H1 (cell line): ENCODE data around the gene PLLP. TPM values are rescaled to one million over a fixed set of nuclear protein-coding genes. Genes with fewer than 3 reads are reported as not detected.
A peak's percentile ranks its signal among the peaks of the same experiment; 100 is the strongest.

Experiments used
- CTCF ChIA-PET: fragments of 300-600 bp; sonication (Branson Sonifier 250); formaldehyde crosslinking; loops from one replicate; lab custom pipeline; 2021; ENCODE audit not compliant: partially characterized antibody; lab: Charles Lee
- POLR2A ChIA-PET: fragments of 300-600 bp; sonication (Branson Sonifier 250); formaldehyde crosslinking; loops from one replicate; lab custom pipeline; 2021; ENCODE audit warnings: inconsistent platforms; ENCODE audit not compliant: partially characterized antibody; lab: Charles Lee
- DNase-seq, 2 experiments: peaks; one replicate each; pipeline versions ENCODE4 v3.0.0 to v3.0.0-alpha.2; 2010 to 2022; ENCODE audit warnings: low spot score in 2 of 2, low read depth in 1 of 2, mixed read lengths in 1 of 2
- FAIRE-seq: peaks from 2 replicates; lab custom pipeline; 2011; peaks lifted over from hg19 to GRCh38; lab: Jason Lieb, UNC
- H2AFZ ChIP-seq: 2 replicates; pipeline ENCODE4 v1.8.1; 2012; ENCODE audit warnings: low read length, inconsistent platforms
- H2AK5ac ChIP-seq: 2 replicates; pipeline ENCODE4 v1.6.1; 2013; ENCODE audit warnings: low read depth, low read length
- H2BK120ac ChIP-seq: replicated peaks from 2 replicates; pipeline ENCODE3; 2013; ENCODE audit warnings: low read depth, low read length, inconsistent platforms
- H2BK12ac ChIP-seq: 2 replicates; pipeline ENCODE4 v1.6.1; 2013; ENCODE audit warnings: low read depth, low read length
- H2BK15ac ChIP-seq: 2 replicates; pipeline ENCODE4 v1.6.1; 2013; ENCODE audit warnings: low read length
- H2BK20ac ChIP-seq: 2 replicates; pipeline ENCODE4 v1.6.1; 2013; ENCODE audit warnings: low read length
- H2BK5ac ChIP-seq: 2 replicates; pipeline ENCODE4 v1.6.1; 2013; ENCODE audit warnings: low read depth, low read length
- H3K14ac ChIP-seq: 2 replicates; pipeline ENCODE4 v1.6.1; 2013; ENCODE audit warnings: inconsistent platforms; ENCODE audit not compliant: insufficient read length
- H3K18ac ChIP-seq: 2 replicates; pipeline ENCODE4 v1.6.1; 2013; ENCODE audit warnings: low read length; ENCODE audit errors: extremely low read depth
- H3K23ac ChIP-seq: 2 replicates; pipeline ENCODE4 v1.6.1; 2013; ENCODE audit warnings: inconsistent platforms; ENCODE audit not compliant: insufficient read length
- H3K23me2 ChIP-seq: 2 replicates; pipeline ENCODE4 v1.6.1; 2013; ENCODE audit warnings: low read depth, low read length
- H3K27ac ChIP-seq: 2 replicates; pipeline ENCODE4 v1.6.1; 2011; ENCODE audit warnings: low read depth, low read length, inconsistent platforms
- H3K27me3 ChIP-seq, 4 experiments: replicated peaks in 1 of 4; 1 replicate in 1 of 4; 2 replicates in 3 of 4; pipeline versions ENCODE4 v1.6.1 to v1.8.1; 2011 to 2013; ENCODE audit warnings: low read length in 3 of 4, mild to moderate bottlenecking in 3 of 4, inconsistent platforms in 2 of 4, mixed read lengths in 2 of 4, moderate library complexity in 1 of 4; ENCODE audit not compliant: control insufficient read depth in 3 of 4, insufficient read depth in 3 of 4; ENCODE audit errors: extremely low read depth in 1 of 4
- H3K36me3 ChIP-seq, 4 experiments: 2 replicates each; pipeline versions ENCODE4 v1.6.1 to v1.8.1; 2011 to 2013; ENCODE audit warnings: mild to moderate bottlenecking in 4 of 4, low read length in 3 of 4, moderate library complexity in 2 of 4, control low read depth in 1 of 4, inconsistent platforms in 1 of 4; ENCODE audit not compliant: insufficient read depth in 4 of 4, control insufficient read depth in 2 of 4
- H3K4ac ChIP-seq: replicated peaks from 2 replicates; pipeline ENCODE3; 2013; ENCODE audit warnings: low read length, low read depth, mixed read lengths, inconsistent platforms; ENCODE audit not compliant: insufficient read length
- H3K4me1 ChIP-seq, 4 experiments: replicated peaks in 1 of 4; 1 replicate in 1 of 4; 2 replicates in 3 of 4; pipeline versions ENCODE4 v1.6.1 to v1.8.1; 2011 to 2013; ENCODE audit warnings: low read length in 3 of 4, inconsistent platforms in 2 of 4, mixed read lengths in 1 of 4; ENCODE audit not compliant: insufficient read depth in 4 of 4, control insufficient read depth in 3 of 4
- H3K4me2 ChIP-seq, 2 experiments: 2 replicates each; pipeline versions ENCODE4 v1.6.1 to v1.8.1; 2011 to 2013; ENCODE audit warnings: low read depth in 2 of 2, low read length in 2 of 2, control low read depth in 1 of 2, inconsistent platforms in 1 of 2, mild to moderate bottlenecking in 1 of 2; ENCODE audit not compliant: insufficient read depth in 1 of 2
- H3K4me3 ChIP-seq, 4 experiments: fragments of 200-600, 300-600 bp in 1 of 4; sonication (generic), shearing (Covaris generic), sonication (Bioruptor Twin) in 1 of 4; 2 replicates each; pipeline versions ENCODE4 v1.5.1 to v1.8.1; 2011 to 2016; ENCODE audit warnings: low read length in 4 of 4, low read depth in 3 of 4, control low read depth in 2 of 4, inconsistent platforms in 2 of 4, mild to moderate bottlenecking in 2 of 4, mixed read lengths in 1 of 4, moderate library complexity in 1 of 4; ENCODE audit not compliant: insufficient read depth in 2 of 4; ENCODE audit errors: extremely low read depth in 1 of 4
- H3K56ac ChIP-seq: replicated peaks from 2 replicates; pipeline ENCODE3; 2013; ENCODE audit warnings: low read depth, mild to moderate bottlenecking, mixed read lengths, low read length, inconsistent platforms; ENCODE audit not compliant: insufficient read length
- H3K79me1 ChIP-seq: 2 replicates; pipeline ENCODE4 v1.6.1; 2013; ENCODE audit warnings: low read depth, low read length, control low read depth
- H3K79me2 ChIP-seq, 2 experiments: 2 replicates each; pipeline versions ENCODE4 v1.6.1 to v1.8.1; 2012 to 2013; ENCODE audit warnings: low read length in 2 of 2, mild to moderate bottlenecking in 2 of 2, inconsistent platforms in 1 of 2; ENCODE audit not compliant: insufficient read depth in 2 of 2, control insufficient read depth in 1 of 2
- H3K9ac ChIP-seq, 4 experiments: replicated peaks in 1 of 4; 1 replicate in 1 of 4; 2 replicates in 3 of 4; pipeline versions ENCODE4 v1.6.1 to v1.8.1; 2011 to 2013; ENCODE audit warnings: low read depth in 3 of 4, low read length in 3 of 4, control low read depth in 2 of 4, mild to moderate bottlenecking in 2 of 4, moderate library complexity in 2 of 4, inconsistent platforms in 1 of 4; ENCODE audit errors: extremely low read depth in 1 of 4
- H3K9me3 ChIP-seq, 2 experiments: 2 replicates each; pipeline versions ENCODE4 v1.6.1 to v1.8.1; 2012 to 2013; ENCODE audit warnings: mild to moderate bottlenecking in 2 of 2, moderate library complexity in 2 of 2, control low read depth in 1 of 2, inconsistent platforms in 1 of 2, low read depth in 1 of 2, low read length in 1 of 2, mixed read lengths in 1 of 2; ENCODE audit not compliant: insufficient read depth in 2 of 2
- H4K20me1 ChIP-seq, 2 experiments: replicated peaks in 1 of 2; 2 replicates each; pipeline versions ENCODE3 to v1.8.1; 2011 to 2013; ENCODE audit warnings: inconsistent platforms in 2 of 2, low read length in 2 of 2, mild to moderate bottlenecking in 1 of 2; ENCODE audit not compliant: insufficient read depth in 2 of 2, control insufficient read depth in 1 of 2
- H4K5ac ChIP-seq: 2 replicates; pipeline ENCODE4 v1.6.1; 2013; ENCODE audit warnings: low read length, low read depth, mixed read lengths, inconsistent platforms; ENCODE audit not compliant: insufficient read length
- H4K8ac ChIP-seq: 2 replicates; pipeline ENCODE4 v1.8.0; 2013; ENCODE audit warnings: mild to moderate bottlenecking, moderate library complexity, low read length, inconsistent platforms; ENCODE audit not compliant: insufficient read depth; ENCODE audit errors: extremely low read depth
- H4K91ac ChIP-seq: replicated peaks from 2 replicates; pipeline ENCODE3; 2013; ENCODE audit warnings: low read length, mixed read lengths, inconsistent platforms; ENCODE audit not compliant: insufficient read length
- BACH1 ChIP-seq: IDR thresholded peaks from 2 replicates; pipeline ENCODE4 v1.6.1; 2012; ENCODE audit warnings: low read length, improper control_type of control experiment
- CBX8 ChIP-seq: fragments of 300-800, 300-1000 bp; sonication (generic); IDR thresholded peaks from 2 replicates; pipeline ENCODE4 v1.7.1; 2016; ENCODE audit warnings: low read depth, low read length, borderline replicate concordance
- CHD2 ChIP-seq: IDR thresholded peaks from 2 replicates; pipeline ENCODE4 v1.6.1; 2012; ENCODE audit warnings: low read length, improper control_type of control experiment
- FOSL1 ChIP-seq: IDR thresholded peaks from 2 replicates; pipeline ENCODE4 v1.6.1; 2011; ENCODE audit warnings: mild to moderate bottlenecking, low read depth, low read length, moderate library complexity; ENCODE audit not compliant: insufficient read depth
- JUND ChIP-seq: IDR thresholded peaks from 2 replicates; pipeline ENCODE4 v1.6.1; 2011; ENCODE audit warnings: mild to moderate bottlenecking, improper control_type of control experiment, low read length
- MAX ChIP-seq: IDR thresholded peaks from 2 replicates; pipeline ENCODE4 v1.6.1; 2012; ENCODE audit warnings: inconsistent platforms
- PHF8 ChIP-seq: fragments of 200-600 bp; sonication (generic); conservative IDR thresholded peaks from 2 replicates; pipeline ENCODE4 v1.7.1; 2012; ENCODE audit warnings: low read depth, mild to moderate bottlenecking, inconsistent platforms, low read length, moderate library complexity
- TAF7 ChIP-seq: optimal IDR thresholded peaks from 2 replicates; pipeline ENCODE3; 2011; ENCODE audit warnings: low read depth, mild to moderate bottlenecking, inconsistent platforms, low read length, moderate library complexity, borderline replicate concordance
- WGBS, 2 experiments: shearing (Covaris generic) in 1 of 2; methylation state at CpG; one replicate each; pipeline versions ENCODE4 v1.1.6 to v1.1.7; 2013 to 2015; ENCODE audit warnings: low lambda C conversion rate in 2 of 2, mixed read lengths in 2 of 2, inconsistent platforms in 1 of 2, low coverage in 1 of 2, missing lambda C conversion rate in 1 of 2; ENCODE audit not compliant: insufficient replicate concordance in 2 of 2, insufficient coverage in 1 of 2, insufficient read length in 1 of 2; ENCODE audit errors: extremely low coverage in 1 of 2, missing lambda C conversion rate in 1 of 2; 5-methylcytosine and 5-hydroxymethylcytosine counted together
- long read RNA-seq, 2 experiments: library from RNA in 1 of 2; library from capped mRNA in 1 of 2; stranded (forward); transcript quantifications; one replicate each; pipeline ENCODE4 v2.0.0, GENCODE V29; 2021; ENCODE audit warnings: inconsistent platforms in 1 of 2
- polyA minus RNA-seq, 3 experiments: library from RNA; depleted of rRNA, polyadenylated mRNA; stranded (reverse); fragments of >200 nt; gene quantifications; 1 replicate in 2 of 3; 2 replicates in 1 of 3; pipeline ENCODE4 v1.2.3, GENCODE V29; 2011
- polyA plus RNA-seq, 7 experiments: library from polyadenylated mRNA; depleted of rRNA in 3 of 7; stranded (reverse) in 5 of 7; unstranded in 2 of 7; fragments of >200 nt in 5 of 7; fragments of 200-250 nt in 2 of 7; gene quantifications; 1 replicate in 5 of 7; 2 replicates in 1 of 7; 4 replicates in 1 of 7; pipeline versions ENCODE4 v1.2.1 to v1.2.3, GENCODE V29; 2011 to 2013; ENCODE audit warnings: missing spikeins in 2 of 7, mixed read lengths in 2 of 7
- total RNA-seq: library from RNA; stranded (reverse); fragmentation: NEBNext Ultra II Directional; extraction: Animal tissue kit (Norgen Biotek cat#: 25700); gene quantifications from 2 replicates; pipeline ENCODE4 v1.2.1, GENCODE V29; 2021

The PLLP gene
- total RNA-seq, result 2.3 and 2.9 TPM in 2 replicates
- polyA plus RNA-seq (2011; rRNA removed), result 9.7 and 10.6 TPM in 2 replicates
- 6.6 TPM for polyA plus RNA-seq (2011; cell fraction: cytosol; rRNA removed)
- polyA plus RNA-seq (2011; cell fraction: nucleus; rRNA removed), result 4.5 TPM
- polyA plus RNA-seq (2012, experiment 1 of 2), result 2.7 to 4.6 TPM (median 3.7 TPM) in 4 replicates
- polyA plus RNA-seq (2012, experiment 2 of 2), result 5.6 TPM
- 4.5 TPM for polyA plus RNA-seq (2013, experiment 1 of 2)
- polyA plus RNA-seq (2013, experiment 2 of 2), result 5.9 TPM
- polyA minus RNA-seq (2011; rRNA and poly(A)+ RNA removed), result 3.9 and 4.3 TPM in 2 replicates
- polyA minus RNA-seq (2011; cell fraction: cytosol; rRNA and poly(A)+ RNA removed), result 4.3 TPM
- polyA minus RNA-seq (2011; cell fraction: nucleus; rRNA and poly(A)+ RNA removed), result 2.7 TPM
- long read RNA-seq, experiment 1, partial matches to known transcripts, result 0 of 1 reads
- long read RNA-seq, experiment 1, other reads (novel, unspliced or antisense), result 0 of 1 reads
- long read RNA-seq, experiment 2, partial matches to known transcripts, result 1 of 2 reads
- long read RNA-seq, experiment 2, other reads (novel, unspliced or antisense), result 1 of 2 reads

DNA sequence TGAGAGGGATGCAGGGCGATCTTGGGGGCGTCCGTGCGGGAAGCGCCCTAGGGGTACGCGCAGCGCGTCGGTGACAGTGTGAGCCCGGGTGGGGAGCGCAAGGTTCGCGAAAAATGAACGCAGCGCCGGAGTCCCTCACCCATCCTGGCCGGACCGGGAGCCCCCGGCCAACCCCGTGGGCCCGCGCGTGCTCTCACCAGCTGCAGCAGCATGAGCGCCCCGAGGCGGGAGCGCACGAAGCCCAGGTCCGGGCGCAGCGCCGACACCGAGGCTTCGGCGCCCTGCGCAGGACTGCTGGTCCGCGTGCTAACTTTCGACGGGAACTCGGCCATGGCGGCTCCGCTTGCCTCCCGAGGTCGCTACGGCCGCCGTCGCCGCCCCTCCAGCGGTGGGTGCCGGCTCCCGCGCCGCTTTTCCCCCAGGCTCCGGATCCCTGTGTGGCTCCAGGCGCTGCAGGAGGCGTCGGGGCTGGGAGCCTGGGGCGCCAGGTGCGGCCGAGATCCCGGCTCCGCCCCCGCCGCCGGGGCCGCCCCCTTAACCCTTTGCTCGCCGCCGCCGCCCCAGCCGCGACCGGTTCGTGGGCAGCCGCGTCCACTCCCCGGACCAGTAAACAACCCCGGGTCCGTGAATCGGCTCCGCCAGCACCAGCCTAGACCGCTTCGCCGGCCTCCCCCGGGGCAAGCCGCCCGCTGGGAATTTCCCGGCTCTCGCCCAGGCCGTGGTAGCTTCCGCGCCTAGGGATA lies at the start of gene PLLP:
TSS of gene PLLP (minus strand) at position 464 of the 743 bp plus-strand sequence. CDS start at position 332, 132 bp downstream.
- H3K4me2 ChIP-seq, result peak within 1 kb of the TSS; percentile 65 to 98
- peaks cover 9 to 28% (median 24%) of the 10 kb centered on the region in 4 experiments; a peak in 6 of 7 replicates for H3K27me3 ChIP-seq
- FAIRE-seq (no peak), DNase-seq (peak in 1 of 2 experiments; percentile 87)
- H3K79me1 ChIP-seq, result no peaks in the 10 kb centered on the region
- ChIA-PET POLR2A (interaction anchor here (1.1 to 1.6 kb wide), 6 partner anchors 11 to 132 kb away, joined by 3 to 4 read pairs (median 4); no protein-coding TSS in a partner anchor), CTCF (interaction anchor here (0.9 kb wide), 1 partner anchor 111 kb away, joined by 3 read pairs; no protein-coding TSS in a partner anchor)
- 0 out of 2 replicates have a peak within 1 kb of the TSS, but pooled peaks have one; percentile 88 for H2BK15ac ChIP-seq
- H3K14ac ChIP-seq, result no peak within 1 kb of the TSS
- H3K23ac ChIP-seq, result no peak within 1 kb of the TSS
- H2BK120ac ChIP-seq, result no peak within 1 kb of the TSS
- H4K8ac ChIP-seq, result peak within 1 kb of the TSS; percentile 93
- peak within 1 kb of the TSS; percentile 73 for H4K91ac ChIP-seq
- peaks cover 6% of the 10 kb centered on the region for H3K23me2 ChIP-seq
- peak within 1 kb of the TSS in 1 of 4 experiments; percentile 45; a peak in 1 of 7 replicates for H3K9ac ChIP-seq
- no peak within 1 kb of the TSS for H3K27ac ChIP-seq
- H4K5ac ChIP-seq, result peak within 1 kb of the TSS; percentile 16
- no peak within 1 kb of the TSS for H3K4ac ChIP-seq
- no peaks in the 10 kb centered on the region for H3K79me2 ChIP-seq
- H2AFZ ChIP-seq, result peak within 1 kb of the TSS; percentile 77; the same call in 1 of the 2 replicates
- peak within 1 kb of the TSS; percentile 76 to 93 (median 80) for H3K4me3 ChIP-seq
- WGBS, 2 experiments, result 4% methylated on average over 62 of the region's 95 CpGs; no CpG with 5 or more reads in 1 of the 2 experiments
- peak within 1 kb of the TSS; percentile 13; the same call in 1 of the 2 replicates for H2BK20ac ChIP-seq
- H4K20me1 ChIP-seq, result no peaks in the 10 kb centered on the region
- H2AK5ac ChIP-seq, result no peak within 1 kb of the TSS
- H2BK12ac ChIP-seq, result peak within 1 kb of the TSS; percentile 35; the same call in 1 of the 2 replicates
- no peak within 1 kb of the TSS for H2BK5ac ChIP-seq
- H3K4me1 ChIP-seq, result peaks cover 0 to 8% (median 4%) of the 10 kb centered on the region in 4 experiments; a peak in 5 of 7 replicates
- H3K18ac ChIP-seq, result peak within 1 kb of the TSS; percentile 71
- no peaks in the 10 kb centered on the region for H3K9me3 ChIP-seq
- H3K56ac ChIP-seq, result no peak within 1 kb of the TSS
- H3K36me3 ChIP-seq, result no peaks in the 10 kb centered on the region; a peak in 2 of 8 replicates
- TF ChIP-seq MAX, result peak; percentile 97
- TF ChIP-seq BACH1, result peak; percentile 46; the same call in 1 of the 2 replicates
- no peak for TF ChIP-seq CHD2
- peak; percentile 26; the same call in 1 of the 2 replicates for TF ChIP-seq PHF8
- no peak for TF ChIP-seq CBX8
- no peak for TF ChIP-seq JUND
- TF ChIP-seq TAF7, result peak; percentile 45
- TF ChIP-seq FOSL1, result no peak
